HG02973 (cell line): ENCODE measurements around the gene CD34.

Experiments used
- ATAC-seq: cut with Tn5 transposase; IDR thresholded peaks from one replicate; pipeline ENCODE4 v1.9.1; 2021; ENCODE audit warnings: moderate library complexity; ENCODE audit not compliant: unreplicated experiment

CD34 gene

GRCh38 chr1:207836591-207837347 is 74.2 kb downstream of the CD34 start:
- no peak for ATAC-seq

GRCh38 chr1:207835958-207836357 is 75.0 kb downstream of the CD34 start:
- ATAC-seq: no peak

- no peak for ATAC-seq
Measured at GRCh38 chr1:207833956-207834660, 76.8 kb downstream of the CD34 start.

GRCh38 chr1:207833381-207833780 is 77.5 kb downstream of the CD34 start:
- no peak for ATAC-seq

GRCh38 chr1:207832796-207833195 is 78.1 kb downstream of the CD34 start:
- ATAC-seq: no peak

- peak; percentile 84 for ATAC-seq
Measured at GRCh38 chr1:207831517-207832327, 79.2 kb downstream of the CD34 start.
